A549 (cell line): ENCODE data around the gene RAX2. TPM values are rescaled to one million over a fixed set of nuclear protein-coding genes. Genes with fewer than 3 reads are reported as not detected.

Experiments used
- ATAC-seq, 2 experiments: fragments of 200-7000 bp in 1 of 2; fragments of >200 bp in 1 of 2; cut with Nextera tagmentation in 1 of 2; cut with Tn5 transposase in 1 of 2; 3 replicates each; pipeline versions ENCODE4 v1.8.0 to v1.9.1; 2018 to 2020; ENCODE audit warnings: mild to moderate bottlenecking in 1 of 2, moderate library complexity in 1 of 2
- CTCF ChIA-PET: fragments of 300-600 bp; sonication (Branson Sonifier 250); formaldehyde crosslinking; extraction: SDS; loops from one replicate; lab custom pipeline; 2021; ENCODE audit warnings: antibody characterized with exemption, inconsistent platforms; lab: Yijun Ruan, JAX
- POLR2A ChIA-PET: fragments of 350-600 bp; formaldehyde crosslinking; extraction: SDS; loops from one replicate; lab custom pipeline; 2021; ENCODE audit warnings: antibody characterized with exemption, inconsistent platforms; lab: Yijun Ruan, JAX
- DNase-seq, 2 experiments: peaks; one replicate each; pipeline versions ENCODE4 v3.0.0 to v3.0.0-alpha.2; 2011 to 2016; ENCODE audit warnings: low read depth in 1 of 2, low spot score in 1 of 2
- FAIRE-seq: peaks from 2 replicates; lab custom pipeline; 2011; peaks lifted over from hg19 to GRCh38; lab: Jason Lieb, UNC
- H3K27ac ChIP-seq, 2 experiments: fragments of >200 bp; sonication (Bioruptor Twin); formaldehyde crosslinking; 3 replicates each; pipeline ENCODE4 v1.5.1; 2016 to 2017
- H3K4me1 ChIP-seq: fragments of >200 bp; sonication (Bioruptor Twin); formaldehyde crosslinking; 3 replicates; pipeline ENCODE4 v1.6.1; 2016
- H3K4me2 ChIP-seq: fragments of >200 bp; sonication (Bioruptor Twin); formaldehyde crosslinking; 3 replicates; pipeline ENCODE4 v1.6.1; 2016
- H3K4me3 ChIP-seq: fragments of >200 bp; sonication (Bioruptor Twin); formaldehyde crosslinking; 3 replicates; pipeline ENCODE4 v1.5.1; 2016
- H3K9me3 ChIP-seq: fragments of >200 bp; sonication (Bioruptor Twin); formaldehyde crosslinking; 3 replicates; pipeline ENCODE4 v1.6.1; 2016
- BHLHE40 ChIP-seq: IDR thresholded peaks from 2 replicates; pipeline ENCODE4 v1.6.1; 2012; ENCODE audit warnings: low read depth, low read length, inconsistent platforms
- CBX2 ChIP-seq: fragments of 200-600 bp; sonication (generic); IDR thresholded peaks from 2 replicates; pipeline ENCODE4 v1.6.1; 2016; ENCODE audit warnings: low read depth, mild to moderate bottlenecking, borderline replicate concordance
- CHD4 ChIP-seq: fragments of 200-600 bp; sonication (generic); IDR thresholded peaks from 2 replicates; pipeline ENCODE4 v1.6.1; 2016; ENCODE audit warnings: antibody characterized with exemption, mild to moderate bottlenecking, borderline replicate concordance
- E2F6 ChIP-seq: IDR thresholded peaks from 2 replicates; pipeline ENCODE4 v1.6.1; 2012; ENCODE audit warnings: low read depth, borderline replicate concordance
- ESRRA ChIP-seq: fragments of 150-350 bp; IDR thresholded peaks from 2 replicates; pipeline ENCODE4 v1.6.1; 2014; ENCODE audit warnings: mild to moderate bottlenecking, low read length, borderline replicate concordance
- FOSB ChIP-seq: fragments of 250-450 bp; sonication (Bioruptor Pico); IDR thresholded peaks from 2 replicates; pipeline ENCODE4 v1.5.0; 2020; ENCODE audit warnings: mild to moderate bottlenecking, moderate library complexity
- FOSL2 ChIP-seq, 2 experiments: fragments of 450-650 bp in 1 of 2; fragments of >200 bp in 1 of 2; sonication (Bioruptor Twin) in 1 of 2; formaldehyde crosslinking; IDR thresholded peaks; 2 replicates each; pipeline versions ENCODE4 v1.5.0 to v1.6.1; 2016 to 2020; ENCODE audit warnings: mild to moderate bottlenecking in 1 of 2, moderate library complexity in 1 of 2
- GATA3 ChIP-seq: IDR thresholded peaks from 2 replicates; pipeline ENCODE4 v1.6.1; 2012; ENCODE audit warnings: borderline replicate concordance
- HES2 ChIP-seq: fragments of >200 bp; sonication (Bioruptor Twin); formaldehyde crosslinking; IDR thresholded peaks from 2 replicates; pipeline ENCODE4 v1.6.1; 2016
- HMGXB4 ChIP-seq: fragments of 250-450 bp; sonication (Bioruptor Pico); IDR thresholded peaks from 2 replicates; pipeline ENCODE4 v1.5.0; 2021; ENCODE audit warnings: mild to moderate bottlenecking, moderate library complexity, borderline replicate concordance
- HOXA7 ChIP-seq: fragments of 250-450 bp; sonication (Bioruptor Pico); IDR thresholded peaks from 2 replicates; pipeline ENCODE4 v1.5.0; 2020; ENCODE audit warnings: mild to moderate bottlenecking, moderate library complexity
- JUN ChIP-seq, 2 experiments: fragments of >200 bp; sonication (Bioruptor Twin); formaldehyde crosslinking; IDR thresholded peaks; 2 replicates in 1 of 2; 3 replicates in 1 of 2; pipeline ENCODE4 v1.6.1; 2016 to 2017
- KDM1A ChIP-seq: fragments of 200-600 bp; sonication (generic); IDR thresholded peaks from 2 replicates; pipeline ENCODE4 v1.6.1; 2016; ENCODE audit warnings: low read depth, mild to moderate bottlenecking
- POLR2A ChIP-seq: IDR thresholded peaks from 2 replicates; pipeline ENCODE4 v1.6.1; 2012; ENCODE audit warnings: mild to moderate bottlenecking, low read length
- RFX5 ChIP-seq: fragments of 450-650 bp; IDR thresholded peaks from 2 replicates; pipeline ENCODE4 v1.7.1; 2014; ENCODE audit warnings: antibody characterized with exemption, mild to moderate bottlenecking, moderate library complexity
- SREBF2 ChIP-seq: fragments of 450-650 bp; IDR thresholded peaks from 2 replicates; pipeline ENCODE4 v1.6.1; 2014; ENCODE audit warnings: mild to moderate bottlenecking, moderate library complexity
- TP53 ChIP-seq: fragments of 250-450 bp; sonication (Bioruptor Pico); IDR thresholded peaks from 2 replicates; pipeline ENCODE4 v1.5.0; 2021; ENCODE audit warnings: mild to moderate bottlenecking, moderate library complexity
- ZC3H11A ChIP-seq: fragments of 450-650 bp; IDR thresholded peaks from 2 replicates; pipeline ENCODE4 v1.6.1; 2014; ENCODE audit warnings: antibody characterized with exemption, mild to moderate bottlenecking
- ZNF302 ChIP-seq: fragments of 250-450 bp; sonication (Bioruptor Pico); IDR thresholded peaks from 2 replicates; pipeline ENCODE4 v1.9.0; 2021; ENCODE audit warnings: inconsistent platforms, mild to moderate bottlenecking, moderate library complexity
- WGBS: methylation state at CpG from one replicate; pipeline ENCODE4 v1.1.6; 2017; ENCODE audit errors: missing lambda C conversion rate; 5-methylcytosine and 5-hydroxymethylcytosine counted together
- polyA plus RNA-seq, 4 experiments: library from polyadenylated mRNA; depleted of rRNA in 3 of 4; stranded (reverse); fragments of >200 nt; fragmentation: RNase III in 1 of 4; extraction: RNeasy Plus Mini Kit Qiagen cat#74134 plus additional on column Dnase treatment in 1 of 4; gene quantifications; 2 replicates in 3 of 4; 3 replicates in 1 of 4; pipeline ENCODE4 v1.2.3, GENCODE V29; 2011 to 2017
- TF ChIP-seq, protein P1 (sequence below): IDR thresholded peaks from 2 replicates; pipeline ENCODE4 v1.6.1; 2012

RAX2 gene
- polyA plus RNA-seq, 2 of the 4 experiments (the other 2 are of a cell fraction) = not detected

GRCh38 chr19:3785451-3785937, 13.5 kb upstream of the RAX2 start:
- ChIA-PET POLR2A (no interaction called here), CTCF (no interaction called here)
- H3K9me3 ChIP-seq = peaks cover 19% of the 10 kb centered on the region
- peak overlapping the region; percentile 74 for H3K4me2 ChIP-seq
- FAIRE-seq (no peak), DNase-seq (no peak), ATAC-seq (peak in 1 of 2 experiments; percentile 43; a peak in 3 of 6 replicates)
- TF ChIP-seq RFX5 = no peak
- TF ChIP-seq ESRRA = no peak
- TF ChIP-seq FOSB (CRISPR knock-in tag) = no peak
- TF ChIP-seq KDM1A = no peak
- TF ChIP-seq ZC3H11A = no peak
- TF ChIP-seq TP53 (CRISPR knock-in tag) = no peak
- no peak for TF ChIP-seq HOXA7
- no peak for TF ChIP-seq GATA3
- no peak for TF ChIP-seq E2F6
- TF ChIP-seq SREBF2 = no peak
- TF ChIP-seq BHLHE40 = no peak
- TF ChIP-seq HES2 = no peak
- no peak for TF ChIP-seq JUN (IDR thresholded peaks at IDR 0.05)
- no peak for TF ChIP-seq CHD4
- H3K4me3 ChIP-seq = no peak overlapping the region
- peaks cover 9% of the 10 kb centered on the region; the same call in 1 of the 3 replicates for H3K4me1 ChIP-seq
- WGBS = 100% methylated on average over 1 of the region's 47 CpGs
- peak overlapping the region in 1 of 2 experiments; percentile 72; a peak in 3 of 6 replicates for H3K27ac ChIP-seq

GRCh38 chr19:3784607-3785450, 12.8 kb upstream of the RAX2 start:
- Histone ChIP-seq H3K4me3 (no peak overlapping the region), H3K4me1 (peaks cover 9% of the 10 kb centered on the region; the same call in 1 of the 3 replicates), H3K9me3 (peaks cover 19% of the 10 kb centered on the region), H3K27ac (peak overlapping the region in 1 of 2 experiments; percentile 72; a peak in 4 of 6 replicates), H3K4me2 (peak overlapping the region; percentile 74)
- DNase-seq (peak in 1 of 2 experiments; percentile 41), FAIRE-seq (no peak), ATAC-seq (peak; percentile 65 to 76; a peak in 5 of 6 replicates)
- 23% methylated on average over 10 of the region's 25 CpGs for WGBS
- CTCF ChIA-PET = interaction anchor here (0.8 kb wide), 1 partner anchor 184 kb away, joined by 3 read pairs; no protein-coding TSS in a partner anchor
- POLR2A ChIA-PET = no interaction called here
- TF ChIP-seq RFX5 = no peak
- TF ChIP-seq CBX2 = no peak
- no peak for TF ChIP-seq HMGXB4 (CRISPR knock-in tag)
- no peak for TF ChIP-seq FOSB (CRISPR knock-in tag)
- TF ChIP-seq ZNF302 (CRISPR knock-in tag) = no peak
- no peak for TF ChIP-seq FOSL2 (IDR thresholded peaks at IDR 0.05)
- no peak for TF ChIP-seq FOSL2 (CRISPR knock-in tag; IDR thresholded peaks at IDR 0.05)
- TF ChIP-seq, protein P1, sequence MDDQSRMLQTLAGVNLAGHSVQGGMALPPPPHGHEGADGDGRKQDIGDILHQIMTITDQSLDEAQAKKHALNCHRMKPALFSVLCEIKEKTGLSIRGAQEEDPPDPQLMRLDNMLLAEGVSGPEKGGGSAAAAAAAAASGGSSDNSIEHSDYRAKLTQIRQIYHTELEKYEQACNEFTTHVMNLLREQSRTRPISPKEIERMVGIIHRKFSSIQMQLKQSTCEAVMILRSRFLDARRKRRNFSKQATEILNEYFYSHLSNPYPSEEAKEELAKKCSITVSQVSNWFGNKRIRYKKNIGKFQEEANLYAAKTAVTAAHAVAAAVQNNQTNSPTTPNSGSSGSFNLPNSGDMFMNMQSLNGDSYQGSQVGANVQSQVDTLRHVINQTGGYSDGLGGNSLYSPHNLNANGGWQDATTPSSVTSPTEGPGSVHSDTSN = no peak
- TF ChIP-seq TP53 (CRISPR knock-in tag) = no peak
- no peak for TF ChIP-seq ESRRA
- no peak for TF ChIP-seq POLR2A
